ENCODE measurements around the gene GP1BB. TPM values are rescaled to one million over a fixed set of nuclear protein-coding genes. Genes with fewer than 3 reads are reported as not detected.

GP1BB gene
- total and polyA plus RNA-seq, 2 donors (not counting 3 experiments of a cell fraction or from before 2014, with no cell fraction given): 1.7 to 6.2 TPM

DNA sequence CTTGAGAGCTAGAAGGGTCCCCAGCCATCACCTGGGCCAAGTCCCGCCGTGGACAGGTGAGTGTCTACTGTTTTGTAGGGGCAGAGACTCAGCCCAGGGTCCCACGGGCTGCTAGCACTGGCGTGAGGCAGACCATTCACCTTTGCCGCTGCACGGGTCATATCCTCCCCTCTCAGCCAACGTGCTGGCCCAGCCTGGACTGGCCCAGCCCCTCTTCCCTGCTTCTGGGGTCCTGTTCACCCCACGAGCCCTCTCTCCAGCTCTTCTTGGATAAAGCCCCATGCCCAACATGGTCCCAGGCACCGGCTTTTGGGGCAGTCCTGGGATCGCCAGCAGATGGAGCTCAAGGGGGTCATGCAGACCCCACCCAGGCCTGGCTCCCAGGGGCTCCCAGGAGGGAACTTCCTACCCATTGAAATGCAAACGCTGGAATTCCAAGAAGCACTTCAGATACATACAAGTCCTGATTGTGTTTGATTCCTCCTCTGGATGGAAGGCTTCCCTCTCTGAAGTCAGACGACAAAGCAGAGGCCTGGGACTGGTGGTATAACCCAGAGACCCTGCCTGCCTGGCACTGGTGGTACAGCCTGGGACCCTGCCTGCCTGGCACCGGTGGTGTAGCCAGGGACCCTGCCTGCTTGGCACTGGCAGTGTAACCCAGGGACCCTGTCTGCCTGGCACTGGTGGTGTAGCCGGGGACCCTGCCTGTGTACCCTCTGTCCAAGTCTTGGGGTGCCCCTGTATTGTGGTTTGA lies 18.0 kb upstream of the GP1BB start:
- Histone ChIP-seq H3K9me1 (replicated peaks; ENCODE audit: control insufficient read depth, extremely low read depth, insufficient read depth, low read length) (no peaks in the 10 kb centered on the region), H3K4me2 (ENCODE audit: insufficient read depth, low read length) (no peak overlapping the region), H3K4me1 (ENCODE audit: control insufficient read depth, extremely low read depth, insufficient read depth, low read length) (no peaks in the 10 kb centered on the region), H4K20me1 (replicated peaks; ENCODE audit: control insufficient read depth, extremely low read depth, insufficient read depth, low read length) (no peaks in the 10 kb centered on the region), H3K9me3 (replicated peaks; ENCODE audit: control insufficient read depth, insufficient read depth, low read length) (no peaks in the 10 kb centered on the region), H3K27me3 (ENCODE audit: control insufficient read depth in 2 of 2, insufficient read depth in 2 of 2, low read length in 2 of 2) (peaks cover 0 to 7% of the 10 kb centered on the region in 2 experiments), H3K4me3 (replicated peaks in 1 of 3; ENCODE audit: insufficient read depth in 1 of 3, low read depth in 1 of 3, low read length in 3 of 3) (no peak overlapping the region), H3K36me3 (ENCODE audit: control insufficient read depth in 2 of 2, extremely low read depth in 1 of 2, insufficient read depth in 2 of 2, low read length in 2 of 2) (no peaks in the 10 kb centered on the region), H3K9ac (replicated peaks; ENCODE audit: extremely low read depth, insufficient read depth, low read length) (no peak overlapping the region), H3K79me2 (ENCODE audit: control insufficient read depth, insufficient read depth, low read length) (no peaks in the 10 kb centered on the region), H3K27ac (ENCODE audit: insufficient read depth, low read depth, low read length) (no peak overlapping the region), H2AFZ (ENCODE audit: low read depth, low read length) (no peak overlapping the region)
- TF ChIP-seq MYC (IDR thresholded peaks at IDR 0.05; ENCODE audit: low read depth, low read length) (no peak), POLR2AphosphoS5 (IDR thresholded peaks at IDR 0.05; ENCODE audit: insufficient read depth, low read depth, low read length) (no peak), JUN (IDR thresholded peaks at IDR 0.05; ENCODE audit: borderline replicate concordance, insufficient read depth, insufficient read length, low read depth) (no peak), EZH2 (IDR thresholded peaks at IDR 0.05; ENCODE audit: borderline replicate concordance, low read depth, low read length, severe bottlenecking) (no peak), POLR2A (IDR thresholded peaks at IDR 0.05; ENCODE audit: low read depth, low read length) (no peak), GATA2 (IDR thresholded peaks at IDR 0.05; ENCODE audit: insufficient read depth, insufficient read length, low read depth, low read length) (no peak), FOS (IDR thresholded peaks at IDR 0.05; ENCODE audit: borderline replicate concordance, insufficient read depth, low read length) (no peak)
- TF ChIP-seq, protein P1, sequence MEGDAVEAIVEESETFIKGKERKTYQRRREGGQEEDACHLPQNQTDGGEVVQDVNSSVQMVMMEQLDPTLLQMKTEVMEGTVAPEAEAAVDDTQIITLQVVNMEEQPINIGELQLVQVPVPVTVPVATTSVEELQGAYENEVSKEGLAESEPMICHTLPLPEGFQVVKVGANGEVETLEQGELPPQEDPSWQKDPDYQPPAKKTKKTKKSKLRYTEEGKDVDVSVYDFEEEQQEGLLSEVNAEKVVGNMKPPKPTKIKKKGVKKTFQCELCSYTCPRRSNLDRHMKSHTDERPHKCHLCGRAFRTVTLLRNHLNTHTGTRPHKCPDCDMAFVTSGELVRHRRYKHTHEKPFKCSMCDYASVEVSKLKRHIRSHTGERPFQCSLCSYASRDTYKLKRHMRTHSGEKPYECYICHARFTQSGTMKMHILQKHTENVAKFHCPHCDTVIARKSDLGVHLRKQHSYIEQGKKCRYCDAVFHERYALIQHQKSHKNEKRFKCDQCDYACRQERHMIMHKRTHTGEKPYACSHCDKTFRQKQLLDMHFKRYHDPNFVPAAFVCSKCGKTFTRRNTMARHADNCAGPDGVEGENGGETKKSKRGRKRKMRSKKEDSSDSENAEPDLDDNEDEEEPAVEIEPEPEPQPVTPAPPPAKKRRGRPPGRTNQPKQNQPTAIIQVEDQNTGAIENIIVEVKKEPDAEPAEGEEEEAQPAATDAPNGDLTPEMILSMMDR (IDR thresholded peaks at IDR 0.05; ENCODE audit: extremely low read depth in 1 of 2, insufficient read depth in 1 of 2, low read depth in 1 of 2, low read length in 2 of 2): no peak
- TF ChIP-seq, protein P2, sequence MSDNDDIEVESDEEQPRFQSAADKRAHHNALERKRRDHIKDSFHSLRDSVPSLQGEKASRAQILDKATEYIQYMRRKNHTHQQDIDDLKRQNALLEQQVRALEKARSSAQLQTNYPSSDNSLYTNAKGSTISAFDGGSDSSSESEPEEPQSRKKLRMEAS (IDR thresholded peaks at IDR 0.05; ENCODE audit: insufficient read depth, insufficient read length): no peak
- dilution Hi-C loops (cut with MboI; ENCODE audit: extremely low pct_ligation_motif_present, low sequenced_read_pairs): no loop called here
- BruUV-seq (replicated peaks): no TSS peak
- DNase-seq (ENCODE audit: low read depth, low spot score) (no peak), FAIRE-seq (no peak)
- intact Hi-C loops (cut with micrococcal nuclease): no loop called here
- CTCF ChIA-PET: interaction anchor here (0.6 to 1.5 kb wide), 3 partner anchors 16 to 28 kb away, joined by 3 to 4 read pairs (median 3); no protein-coding TSS in a partner anchor
- POLR2A ChIA-PET: no interaction called here

Measured in endothelial cell of umbilical vein (primary cell).